Stimulated activated naive CD4-positive, alpha-beta T cell treated with Interleukin-2 at 50 U/mL for 16 hours (primary cell): ENCODE results near the gene LAMP5.

Experiments used
- DNase-seq: peaks from one replicate; lab custom pipeline; 2025; lab: John Stamatoyannopoulos, UW

LAMP5 gene

GRCh38 chr20:9514461-9515213 lies at the start of gene LAMP5:
LAMP5 (plus strand) TSS chr20:9514590; CDS start chr20:9514853, 263 bp downstream.
- no peak for DNase-seq

GRCh38 chr20:9467995-9468394 lies 46.4 kb upstream of the LAMP5 start:
- no peak for DNase-seq

- no peak for DNase-seq
These were observed 39.5 kb upstream of the LAMP5 start for GRCh38 chr20:9474835-9475415.

GRCh38 chr20:9475456-9475855 lies 38.9 kb upstream of the LAMP5 start:
- DNase-seq = no peak

GRCh38 chr20:9476174-9476573 lies 38.2 kb upstream of the LAMP5 start:
- no peak for DNase-seq

- DNase-seq = no peak
These were observed 37.8 kb upstream of the LAMP5 start for GRCh38 chr20:9476637-9477036.

GRCh38 chr20:9478771-9479170 lies 35.6 kb upstream of the LAMP5 start:
- no peak for DNase-seq

GRCh38 chr20:9480066-9480465 lies 34.3 kb upstream of the LAMP5 start:
- no peak for DNase-seq

GRCh38 chr20:9482180-9482579 lies 32.2 kb upstream of the LAMP5 start:
- DNase-seq = no peak

- DNase-seq = no peak
These were observed 31.3 kb upstream of the LAMP5 start for GRCh38 chr20:9483131-9483530.

GRCh38 chr20:9485614-9486340 lies 28.6 kb upstream of the LAMP5 start:
- no peak for DNase-seq

GRCh38 chr20:9487231-9487630 lies 27.2 kb upstream of the LAMP5 start:
- DNase-seq = no peak

- DNase-seq = no peak
These were observed 26.3 kb upstream of the LAMP5 start for GRCh38 chr20:9488063-9488462.

GRCh38 chr20:9490161-9490560 lies 24.2 kb upstream of the LAMP5 start:
- DNase-seq = no peak

GRCh38 chr20:9490631-9491030 lies 23.8 kb upstream of the LAMP5 start:
- no peak for DNase-seq

- no peak for DNase-seq
These were observed 23.1 kb upstream of the LAMP5 start for GRCh38 chr20:9491324-9491723.

- no peak for DNase-seq
These were observed 22.3 kb upstream of the LAMP5 start for GRCh38 chr20:9492067-9492466.

GRCh38 chr20:9493803-9494202 lies 20.6 kb upstream of the LAMP5 start:
- no peak for DNase-seq

GRCh38 chr20:9495701-9496100 lies 18.7 kb upstream of the LAMP5 start:
- no peak for DNase-seq

GRCh38 chr20:9496155-9496554 lies 18.2 kb upstream of the LAMP5 start:
- DNase-seq = no peak

- DNase-seq = no peak
These were observed 16.1 kb upstream of the LAMP5 start for GRCh38 chr20:9498322-9498721.

GRCh38 chr20:9499126-9499899 lies 15.1 kb upstream of the LAMP5 start:
- no peak for DNase-seq
